ENCODE measurements around the gene ZFAND3.
"Not testable (repeated sequence)": the region's sequence is repeated elsewhere in the genome, so short reads cannot be mapped to it uniquely, and the experiment has no call there.

Gene ZFAND3

GRCh38 chr6:37875561-37876309 is 56.2 kb downstream of the ZFAND3 start:
- DNase-seq (ENCODE audit: extremely low read depth, low read depth) = no peak
- TF ChIP-seq CTCF (IDR thresholded peaks at IDR 0.05; ENCODE audit: low read depth, low read length) = no peak

DNA sequence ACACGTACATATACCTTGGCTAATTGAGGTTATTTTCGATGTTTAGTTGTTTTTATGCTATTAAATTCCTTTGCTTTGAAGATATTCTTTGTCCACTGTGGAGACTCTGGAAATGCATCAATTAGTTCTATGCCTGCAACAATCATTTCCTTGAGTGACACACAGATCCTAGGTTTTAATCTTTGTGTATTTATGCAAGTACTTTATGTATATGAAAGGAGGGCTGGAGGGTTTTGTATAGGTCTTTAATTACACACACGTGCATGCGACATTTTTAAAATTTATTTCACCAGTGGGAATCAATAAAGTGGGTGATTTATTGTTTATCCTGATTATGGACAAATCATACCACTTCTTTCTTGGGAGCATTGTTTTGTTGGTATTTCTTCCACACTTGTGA is 57.3 kb downstream of the ZFAND3 start:
- no peak for TF ChIP-seq CTCF (IDR thresholded peaks at IDR 0.05; ENCODE audit: low read depth, low read length)
- no peak for DNase-seq (ENCODE audit: extremely low read depth, low read depth)

DNA sequence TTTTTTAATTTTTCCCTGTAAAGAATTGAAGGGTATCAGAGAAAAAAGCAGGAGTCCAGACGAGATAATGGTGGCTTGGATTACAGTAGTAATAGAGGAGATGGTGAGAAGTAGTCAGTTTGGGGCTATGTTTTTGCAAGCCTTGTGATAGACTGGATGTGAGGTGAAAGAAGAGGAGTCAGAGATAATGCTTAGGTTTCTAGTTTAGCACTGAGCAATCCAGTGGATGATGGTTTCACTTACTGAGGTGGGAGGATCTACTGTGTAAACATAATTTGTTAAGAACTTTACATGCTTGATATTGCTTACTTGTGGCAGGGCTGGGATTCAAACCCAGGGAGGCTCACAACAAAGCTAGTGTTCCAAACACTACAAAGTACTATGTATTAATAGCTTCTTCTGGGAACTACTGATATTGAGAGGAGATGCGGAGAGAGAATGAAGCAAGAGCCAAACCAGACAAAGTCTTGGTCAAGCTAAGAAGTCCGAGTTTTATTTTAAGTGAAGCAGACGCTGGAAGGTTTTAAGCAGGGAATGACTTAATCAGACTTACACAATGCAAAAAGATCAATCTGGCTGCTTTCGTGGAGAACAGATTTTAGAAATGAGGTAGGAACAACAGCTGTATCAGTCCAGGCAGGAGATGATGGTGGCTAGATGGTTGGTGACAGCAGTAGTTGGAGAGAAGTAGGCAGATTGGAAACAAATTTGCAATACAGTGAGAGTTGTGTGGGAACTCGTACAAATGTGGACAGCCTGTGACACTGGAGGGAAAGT is 58.0 kb downstream of the ZFAND3 start:
- DNase-seq (ENCODE audit: extremely low read depth, low read depth) = no peak
- no peak for TF ChIP-seq CTCF (IDR thresholded peaks at IDR 0.05; ENCODE audit: low read depth, low read length)

GRCh38 chr6:37878150-37878710 is 58.7 kb downstream of the ZFAND3 start:
- no peak for TF ChIP-seq CTCF (IDR thresholded peaks at IDR 0.05; ENCODE audit: low read depth, low read length)
- DNase-seq (ENCODE audit: extremely low read depth, low read depth) = no peak

- not testable (repeated sequence) for DNase-seq (ENCODE audit: extremely low read depth, low read depth)
Measured at GRCh38 chr6:37880602-37881001, 61.1 kb downstream of the ZFAND3 start.

DNA sequence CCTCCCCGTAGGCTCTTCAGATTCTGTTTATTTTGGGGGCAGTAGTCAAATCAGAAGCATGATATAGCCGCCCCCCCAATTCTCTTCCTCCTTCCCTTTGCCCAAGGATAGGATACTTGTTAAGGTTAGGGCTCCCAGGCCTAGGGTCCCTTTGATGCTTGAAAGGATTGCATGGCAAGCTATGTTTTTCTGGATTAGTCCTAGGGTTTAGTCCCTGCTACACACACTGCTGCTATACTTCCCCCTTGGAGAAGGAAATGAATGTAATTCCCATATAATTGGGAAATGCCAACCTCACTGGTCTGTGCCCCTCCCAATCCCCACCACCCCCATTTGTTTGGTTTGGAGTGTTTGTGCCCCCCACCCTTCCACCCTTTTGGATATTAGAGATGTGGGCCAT is 62.8 kb downstream of the ZFAND3 start:
- no peak for DNase-seq (ENCODE audit: extremely low read depth, low read depth)
- no peak for TF ChIP-seq CTCF (IDR thresholded peaks at IDR 0.05; ENCODE audit: low read depth, low read length)

GRCh38 chr6:37882724-37883413 is 63.3 kb downstream of the ZFAND3 start:
- TF ChIP-seq CTCF (IDR thresholded peaks at IDR 0.05; ENCODE audit: low read depth, low read length) = no peak
- DNase-seq (ENCODE audit: extremely low read depth, low read depth) = peak; percentile 38

All from AG09319 (cell line).